ENCODE data around the gene PES1.
"Not testable (repeated sequence)": the region's sequence is repeated elsewhere in the genome, so short reads cannot be mapped to it uniquely, and the experiment has no call there.

PES1 gene

DNA sequence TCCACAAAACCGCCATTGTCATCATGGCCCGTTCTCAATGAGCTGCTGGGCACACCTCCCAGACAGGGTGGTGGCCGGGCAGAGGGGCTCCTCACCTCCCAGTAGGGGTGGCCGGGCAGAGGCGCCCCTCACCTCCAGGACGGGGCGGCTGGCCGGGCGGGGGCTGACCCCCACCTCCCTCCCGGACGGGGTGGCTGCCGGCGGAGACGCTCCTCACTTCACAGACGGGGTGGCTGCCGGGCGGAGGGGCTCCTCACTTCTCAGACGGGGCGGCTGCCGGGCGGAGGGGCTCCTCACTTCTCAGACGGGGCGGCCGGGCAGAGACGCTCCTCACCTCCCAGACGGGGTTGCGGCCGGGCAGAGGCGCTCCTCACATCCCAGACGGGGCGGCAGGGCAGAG is 39.8 kb upstream of the PES1 start:
- H3K27ac ChIP-seq (replicated peaks; ENCODE audit: low read length); H2BK12ac ChIP-seq (ENCODE audit: low read length); H2BK15ac ChIP-seq (ENCODE audit: low read length); H4K91ac ChIP-seq (ENCODE audit: low read depth, low read length, poor library complexity); H2BK120ac ChIP-seq (ENCODE audit: low read depth, low read length); H2BK5ac ChIP-seq (ENCODE audit: low read length); H3K4me2 ChIP-seq (ENCODE audit: insufficient read depth, low read length, poor library complexity, severe bottlenecking); H3K18ac ChIP-seq (ENCODE audit: low read length); H4K8ac ChIP-seq (ENCODE audit: low read depth, low read length); H3K9ac ChIP-seq (ENCODE audit: low read depth, low read length, poor library complexity); H2AK5ac ChIP-seq (ENCODE audit: low read depth, low read length); H3K23ac ChIP-seq (ENCODE audit: low read depth, low read length, poor library complexity); H3K36me3 ChIP-seq (replicated peaks in 1 of 2; ENCODE audit: control insufficient read depth in 2 of 2, insufficient read depth in 2 of 2, low read length in 2 of 2); H2AFZ ChIP-seq (ENCODE audit: low read length); H3K14ac ChIP-seq (ENCODE audit: low read length); H3K4ac ChIP-seq (ENCODE audit: low read length); H3K9me3 ChIP-seq (replicated peaks in 1 of 2; ENCODE audit: control insufficient read depth in 2 of 2, insufficient read depth in 1 of 2, low read depth in 1 of 2, low read length in 2 of 2); H3K27me3 ChIP-seq (ENCODE audit: control insufficient read depth in 3 of 3, insufficient read depth in 3 of 3, low read depth in 1 of 3, low read length in 3 of 3); H3K79me1 ChIP-seq (ENCODE audit: low read depth, low read length); DNase-seq (ENCODE audit: low spot score); H3K4me3 ChIP-seq (ENCODE audit: low read length in 2 of 2): not testable (repeated sequence)
- WGBS, 2 donors (ENCODE audit: extremely low coverage in 2 of 2, insufficient read length in 2 of 2, insufficient replicate concordance in 1 of 2) = no CpG with 5 or more reads among the region's 31 CpGs
- H3K4me1 ChIP-seq (ENCODE audit: control insufficient read depth in 2 of 2, insufficient read depth in 1 of 2, low read depth in 1 of 2, low read length in 2 of 2) = peaks cover 15 to 17% of the 10 kb centered on the region in 2 donors

DNA sequence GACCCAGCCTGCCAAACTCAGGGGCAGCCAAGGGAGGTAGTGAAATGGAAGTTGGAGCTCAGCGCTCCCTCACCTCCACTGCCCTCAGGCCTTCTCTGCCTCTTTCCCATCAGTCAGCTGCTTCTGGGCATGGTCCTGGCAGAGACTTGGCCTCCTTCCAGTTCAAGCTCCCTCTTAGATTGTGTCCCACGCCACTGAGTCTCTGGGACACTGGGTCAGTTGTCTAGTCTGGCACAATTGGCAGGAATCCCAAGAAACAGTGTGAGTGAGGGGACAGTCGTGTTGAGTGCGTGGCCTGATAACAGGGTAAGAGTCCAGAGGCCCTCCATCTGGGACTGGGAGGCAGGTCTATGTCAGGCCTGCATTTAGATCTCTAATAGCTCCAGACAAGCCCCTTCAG is 36.8 kb upstream of the PES1 start:
- Histone ChIP-seq H2AK5ac (ENCODE audit: low read depth, low read length) (no peak overlapping the region), H2BK5ac (ENCODE audit: low read length) (no peak overlapping the region), H2BK120ac (ENCODE audit: low read depth, low read length) (no peak overlapping the region), H3K4me3 (ENCODE audit: low read length in 2 of 2) (no peak overlapping the region), H3K18ac (ENCODE audit: low read length) (peak overlapping the region; percentile 58), H4K8ac (ENCODE audit: low read depth, low read length) (no peak overlapping the region), H2BK12ac (ENCODE audit: low read length) (no peak overlapping the region), H3K23ac (ENCODE audit: low read depth, low read length, poor library complexity) (no peak overlapping the region), H3K4me1 (ENCODE audit: control insufficient read depth in 2 of 2, insufficient read depth in 1 of 2, low read depth in 1 of 2, low read length in 2 of 2) (no peaks in the 10 kb centered on the region), H2AFZ (ENCODE audit: low read length) (no peak overlapping the region), H3K79me1 (ENCODE audit: low read depth, low read length) (no peaks in the 10 kb centered on the region), H3K4me2 (ENCODE audit: insufficient read depth, low read length, poor library complexity, severe bottlenecking) (no peak overlapping the region), H4K91ac (ENCODE audit: low read depth, low read length, poor library complexity) (no peak overlapping the region), H3K27me3 (ENCODE audit: control insufficient read depth in 3 of 3, insufficient read depth in 3 of 3, low read depth in 1 of 3, low read length in 3 of 3) (no peaks in the 10 kb centered on the region), H3K9me3 (replicated peaks in 1 of 2; ENCODE audit: control insufficient read depth in 2 of 2, insufficient read depth in 1 of 2, low read depth in 1 of 2, low read length in 2 of 2) (no peaks in the 10 kb centered on the region), H3K27ac (replicated peaks; ENCODE audit: low read length) (no peak overlapping the region), H3K4ac (ENCODE audit: low read length) (no peak overlapping the region), H3K9ac (ENCODE audit: low read depth, low read length, poor library complexity) (no peak overlapping the region), H3K14ac (ENCODE audit: low read length) (no peak overlapping the region), H2BK15ac (ENCODE audit: low read length) (no peak overlapping the region), H3K36me3 (replicated peaks in 1 of 2; ENCODE audit: control insufficient read depth in 2 of 2, insufficient read depth in 2 of 2, low read length in 2 of 2) (peaks cover 9 to 27% of the 10 kb centered on the region in 2 donors)
- WGBS, 2 donors (ENCODE audit: extremely low coverage in 2 of 2, insufficient read length in 2 of 2, insufficient replicate concordance in 1 of 2) = no CpG with 5 or more reads among the region's 4 CpGs
- no peak for DNase-seq (ENCODE audit: low spot score)

DNA sequence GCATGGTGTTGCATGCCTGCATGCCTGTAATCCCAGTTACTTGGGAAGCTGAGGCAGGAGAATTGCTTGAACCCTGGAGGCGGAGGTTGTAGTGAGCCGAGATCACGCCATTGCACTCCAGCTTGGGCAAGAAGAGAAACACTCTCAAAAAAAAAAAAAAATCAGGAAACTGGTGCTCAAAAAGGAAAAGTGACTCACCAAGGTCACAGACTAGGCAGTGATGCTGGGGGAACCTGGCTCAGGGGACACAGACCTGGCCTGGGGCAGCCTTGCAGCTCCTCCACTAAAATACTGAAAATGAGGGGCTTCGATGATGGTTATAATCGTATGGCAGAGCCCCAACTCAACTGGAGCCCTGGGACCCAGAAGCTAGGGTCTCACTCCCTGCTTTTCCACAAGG is 35.8 kb upstream of the PES1 start:
- WGBS, 2 donors (ENCODE audit: extremely low coverage in 2 of 2, insufficient read length in 2 of 2, insufficient replicate concordance in 1 of 2) = no CpG with 5 or more reads among the region's 5 CpGs
- Histone ChIP-seq H2AFZ (ENCODE audit: low read length) (no peak overlapping the region), H4K8ac (ENCODE audit: low read depth, low read length) (no peak overlapping the region), H2BK120ac (ENCODE audit: low read depth, low read length) (no peak overlapping the region), H3K4me1 (ENCODE audit: control insufficient read depth in 2 of 2, insufficient read depth in 1 of 2, low read depth in 1 of 2, low read length in 2 of 2) (no peaks in the 10 kb centered on the region), H2BK15ac (ENCODE audit: low read length) (no peak overlapping the region), H3K4me3 (ENCODE audit: low read length in 2 of 2) (peak overlapping the region in 1 of 2 donors; percentile 28), H3K18ac (ENCODE audit: low read length) (no peak overlapping the region), H3K23ac (ENCODE audit: low read depth, low read length, poor library complexity) (no peak overlapping the region), H3K14ac (ENCODE audit: low read length) (no peak overlapping the region), H3K36me3 (replicated peaks in 1 of 2; ENCODE audit: control insufficient read depth in 2 of 2, insufficient read depth in 2 of 2, low read length in 2 of 2) (peaks cover 11 to 36% of the 10 kb centered on the region in 2 donors), H3K9me3 (replicated peaks in 1 of 2; ENCODE audit: control insufficient read depth in 2 of 2, insufficient read depth in 1 of 2, low read depth in 1 of 2, low read length in 2 of 2) (no peaks in the 10 kb centered on the region), H3K4me2 (ENCODE audit: insufficient read depth, low read length, poor library complexity, severe bottlenecking) (no peak overlapping the region), H4K91ac (ENCODE audit: low read depth, low read length, poor library complexity) (no peak overlapping the region), H2BK12ac (ENCODE audit: low read length) (no peak overlapping the region), H2AK5ac (ENCODE audit: low read depth, low read length) (no peak overlapping the region), H3K27ac (replicated peaks; ENCODE audit: low read length) (no peak overlapping the region), H3K27me3 (ENCODE audit: control insufficient read depth in 3 of 3, insufficient read depth in 3 of 3, low read depth in 1 of 3, low read length in 3 of 3) (no peaks in the 10 kb centered on the region), H3K9ac (ENCODE audit: low read depth, low read length, poor library complexity) (no peak overlapping the region), H3K4ac (ENCODE audit: low read length) (no peak overlapping the region), H3K79me1 (ENCODE audit: low read depth, low read length) (no peaks in the 10 kb centered on the region), H2BK5ac (ENCODE audit: low read length) (no peak overlapping the region)
- DNase-seq (ENCODE audit: low spot score) = no peak

DNA sequence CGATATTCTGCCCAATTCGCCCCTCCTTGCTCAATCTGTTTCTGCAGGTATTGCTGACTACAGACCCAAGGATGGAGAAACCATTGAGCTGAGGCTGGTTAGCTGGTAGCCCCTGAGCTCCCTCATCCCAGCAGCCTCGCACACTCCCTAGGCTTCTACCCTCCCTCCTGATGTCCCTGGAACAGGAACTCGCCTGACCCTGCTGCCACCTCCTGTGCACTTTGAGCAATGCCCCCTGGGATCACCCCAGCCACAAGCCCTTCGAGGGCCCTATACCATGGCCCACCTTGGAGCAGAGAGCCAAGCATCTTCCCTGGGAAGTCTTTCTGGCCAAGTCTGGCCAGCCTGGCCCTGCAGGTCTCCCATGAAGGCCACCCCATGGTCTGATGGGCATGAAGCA is 34.7 kb upstream of the PES1 start:
- no peak overlapping the region for H2AK5ac ChIP-seq (ENCODE audit: low read depth, low read length)

More for the DNA sequence above, 34.7 kb upstream of the PES1 start:
- Histone ChIP-seq H2BK5ac (ENCODE audit: low read length) (no peak overlapping the region), H3K9me3 (replicated peaks in 1 of 2; ENCODE audit: control insufficient read depth in 2 of 2, insufficient read depth in 1 of 2, low read depth in 1 of 2, low read length in 2 of 2) (no peaks in the 10 kb centered on the region), H3K36me3 (replicated peaks in 1 of 2; ENCODE audit: control insufficient read depth in 2 of 2, insufficient read depth in 2 of 2, low read length in 2 of 2) (peaks cover 16 to 46% of the 10 kb centered on the region in 2 donors), H4K91ac (ENCODE audit: low read depth, low read length, poor library complexity) (no peak overlapping the region), H3K4me3 (ENCODE audit: low read length in 2 of 2) (no peak overlapping the region), H3K9ac (ENCODE audit: low read depth, low read length, poor library complexity) (no peak overlapping the region), H3K23ac (ENCODE audit: low read depth, low read length, poor library complexity) (no peak overlapping the region), H2BK120ac (ENCODE audit: low read depth, low read length) (no peak overlapping the region), H3K4ac (ENCODE audit: low read length) (no peak overlapping the region), H3K4me1 (ENCODE audit: control insufficient read depth in 2 of 2, insufficient read depth in 1 of 2, low read depth in 1 of 2, low read length in 2 of 2) (no peaks in the 10 kb centered on the region), H2AFZ (ENCODE audit: low read length) (no peak overlapping the region), H3K27ac (replicated peaks; ENCODE audit: low read length) (no peak overlapping the region), H3K79me1 (ENCODE audit: low read depth, low read length) (no peaks in the 10 kb centered on the region), H4K8ac (ENCODE audit: low read depth, low read length) (no peak overlapping the region), H3K4me2 (ENCODE audit: insufficient read depth, low read length, poor library complexity, severe bottlenecking) (no peak overlapping the region), H3K18ac (ENCODE audit: low read length) (no peak overlapping the region), H2BK12ac (ENCODE audit: low read length) (no peak overlapping the region), H3K14ac (ENCODE audit: low read length) (no peak overlapping the region), H3K27me3 (ENCODE audit: control insufficient read depth in 3 of 3, insufficient read depth in 3 of 3, low read depth in 1 of 3, low read length in 3 of 3) (no peaks in the 10 kb centered on the region), H2BK15ac (ENCODE audit: low read length) (no peak overlapping the region)
- no CpG with 5 or more reads among the region's 5 CpGs for WGBS, 2 donors (ENCODE audit: extremely low coverage in 2 of 2, insufficient read length in 2 of 2, insufficient replicate concordance in 1 of 2)
- no peak for DNase-seq (ENCODE audit: low spot score)
